ENCODE measurements around the gene ASPG.

The ASPG gene

DNA sequence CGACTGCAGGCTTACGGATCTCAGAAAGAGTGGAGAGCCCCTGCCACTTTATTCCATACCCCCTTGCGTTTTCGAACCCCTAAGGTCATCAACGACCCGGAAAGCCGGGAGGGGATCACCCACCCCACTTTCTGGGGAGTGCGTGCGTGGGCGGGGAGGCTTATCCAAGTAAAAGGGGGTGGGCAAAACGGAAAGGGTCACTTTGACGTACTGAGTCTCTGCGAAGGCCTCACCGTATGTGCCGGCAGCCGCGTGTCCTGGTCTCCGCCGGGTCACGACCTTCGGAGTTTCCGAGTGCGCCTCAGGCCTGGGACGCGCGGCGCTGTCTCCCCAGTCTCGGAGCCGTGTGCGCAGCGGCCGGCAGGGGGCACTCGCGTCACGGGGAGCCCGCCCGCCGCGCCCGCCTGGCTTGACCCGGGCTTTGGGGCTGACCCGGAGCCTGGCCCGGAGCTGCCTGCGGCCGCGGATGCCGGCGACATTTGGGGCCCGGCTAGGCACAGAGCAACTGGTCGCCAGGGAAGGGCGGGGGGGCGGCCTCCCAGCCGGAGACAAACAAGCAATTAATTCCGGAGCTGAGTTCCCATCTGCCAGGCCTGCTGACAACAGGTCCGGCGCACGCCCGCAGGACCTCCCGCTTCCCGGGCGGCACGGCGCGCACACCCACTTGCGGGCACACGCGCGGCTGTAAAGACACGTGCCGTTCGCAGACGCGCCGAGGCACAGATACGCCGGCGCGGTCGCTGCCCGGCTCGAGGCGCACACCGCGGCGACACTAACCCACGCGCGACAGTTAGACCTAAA lies 52.0 kb downstream of the ASPG start:
- TF ChIP-seq, protein P1, sequence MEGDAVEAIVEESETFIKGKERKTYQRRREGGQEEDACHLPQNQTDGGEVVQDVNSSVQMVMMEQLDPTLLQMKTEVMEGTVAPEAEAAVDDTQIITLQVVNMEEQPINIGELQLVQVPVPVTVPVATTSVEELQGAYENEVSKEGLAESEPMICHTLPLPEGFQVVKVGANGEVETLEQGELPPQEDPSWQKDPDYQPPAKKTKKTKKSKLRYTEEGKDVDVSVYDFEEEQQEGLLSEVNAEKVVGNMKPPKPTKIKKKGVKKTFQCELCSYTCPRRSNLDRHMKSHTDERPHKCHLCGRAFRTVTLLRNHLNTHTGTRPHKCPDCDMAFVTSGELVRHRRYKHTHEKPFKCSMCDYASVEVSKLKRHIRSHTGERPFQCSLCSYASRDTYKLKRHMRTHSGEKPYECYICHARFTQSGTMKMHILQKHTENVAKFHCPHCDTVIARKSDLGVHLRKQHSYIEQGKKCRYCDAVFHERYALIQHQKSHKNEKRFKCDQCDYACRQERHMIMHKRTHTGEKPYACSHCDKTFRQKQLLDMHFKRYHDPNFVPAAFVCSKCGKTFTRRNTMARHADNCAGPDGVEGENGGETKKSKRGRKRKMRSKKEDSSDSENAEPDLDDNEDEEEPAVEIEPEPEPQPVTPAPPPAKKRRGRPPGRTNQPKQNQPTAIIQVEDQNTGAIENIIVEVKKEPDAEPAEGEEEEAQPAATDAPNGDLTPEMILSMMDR (IDR thresholded peaks at IDR 0.05; ENCODE audit: insufficient read depth, low read depth, low read length, missing control alignments) = peak; percentile 45

DNA sequence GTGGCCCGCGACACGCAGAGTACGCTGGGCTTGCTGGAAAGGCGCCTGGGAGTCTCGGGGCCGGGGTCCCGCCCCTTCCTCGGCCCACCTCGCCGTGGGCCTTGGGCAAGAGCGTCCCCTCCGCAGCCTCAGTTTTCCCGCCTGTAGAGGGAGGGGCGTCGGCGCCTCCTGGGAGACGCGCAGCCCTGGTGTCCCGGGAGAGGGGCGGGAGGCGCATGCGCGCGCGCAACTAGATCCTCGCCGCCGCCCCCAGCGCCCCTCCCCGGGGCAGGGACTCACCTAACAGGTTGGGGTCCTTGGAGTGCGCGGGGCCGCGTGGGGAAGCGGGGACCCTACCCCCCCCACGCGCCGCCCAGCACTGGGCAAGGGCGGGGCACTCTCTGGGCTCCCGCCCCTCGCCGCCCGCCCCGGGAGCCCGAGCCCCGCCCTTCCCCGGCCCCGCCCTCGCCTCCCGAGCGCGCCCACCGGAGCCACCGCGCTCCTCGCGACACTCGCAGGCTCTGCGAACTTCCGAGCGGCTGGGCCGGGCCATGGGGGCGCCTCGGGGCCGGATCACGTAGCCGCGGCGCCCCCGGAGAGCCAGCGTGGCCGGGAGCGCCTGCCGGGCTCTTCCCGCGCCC lies 52.7 kb downstream of the ASPG start, which contains the start of gene KIF26A:
KIF26A (plus strand) TSS at position 490 of the 620 bp plus-strand sequence. CDS start 136 bp downstream, outside the sequence.
- DNase-seq (ENCODE audit: low read depth) = peak; percentile 6
- TF ChIP-seq, protein P1 (IDR thresholded peaks at IDR 0.05; ENCODE audit: insufficient read depth, low read depth, low read length, missing control alignments) = no peak
- peak within 1 kb of the TSS; percentile 24 for H3K4me3 ChIP-seq (ENCODE audit: low read length)

More for the DNA sequence above, 52.0 kb downstream of the ASPG start:
- DNase-seq (ENCODE audit: low read depth) = peak; percentile 36
- peak overlapping the region; percentile 24 for H3K4me3 ChIP-seq (ENCODE audit: low read length)

DNA sequence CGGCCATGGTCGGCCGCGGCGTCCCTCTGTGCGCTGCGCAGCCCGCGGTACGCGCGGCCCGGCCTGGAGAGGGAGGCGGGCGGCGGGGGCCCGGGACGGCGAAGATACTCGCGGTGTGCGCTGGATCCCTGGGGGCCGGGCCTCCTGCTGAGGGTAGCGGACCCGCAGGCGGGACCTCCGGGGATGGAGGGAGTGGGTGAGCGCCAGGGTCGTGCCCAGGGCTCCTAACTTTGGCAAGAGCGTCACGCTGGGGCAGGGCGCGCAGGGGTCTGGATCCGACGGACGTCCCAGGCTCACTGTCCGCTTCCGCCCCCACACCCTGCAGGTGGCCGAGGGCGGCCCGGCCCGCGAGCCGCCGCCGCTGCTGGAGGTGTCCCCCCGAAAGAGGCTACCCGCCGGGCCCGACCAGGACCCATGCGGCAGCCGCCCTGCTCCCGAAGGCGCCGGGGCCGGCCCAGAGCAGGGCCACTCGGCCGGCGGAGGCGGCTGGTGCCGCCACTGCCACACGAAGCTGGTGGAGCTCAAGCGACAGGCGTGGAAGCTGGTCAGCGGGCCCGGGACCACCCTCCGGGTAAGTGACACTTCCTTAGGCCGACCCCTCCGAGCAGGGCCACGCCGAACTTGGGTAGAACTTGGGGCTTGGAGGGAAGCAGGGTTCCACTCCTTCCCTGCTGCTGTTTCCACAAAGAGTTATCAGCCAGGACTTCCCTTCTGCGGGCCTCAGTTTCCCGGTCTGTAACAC lies 53.4 kb downstream of the ASPG start:
- TF ChIP-seq, protein P1 (IDR thresholded peaks at IDR 0.05; ENCODE audit: insufficient read depth, low read depth, low read length, missing control alignments) = no peak
- H3K4me3 ChIP-seq (ENCODE audit: low read length) = no peak overlapping the region

DNA sequence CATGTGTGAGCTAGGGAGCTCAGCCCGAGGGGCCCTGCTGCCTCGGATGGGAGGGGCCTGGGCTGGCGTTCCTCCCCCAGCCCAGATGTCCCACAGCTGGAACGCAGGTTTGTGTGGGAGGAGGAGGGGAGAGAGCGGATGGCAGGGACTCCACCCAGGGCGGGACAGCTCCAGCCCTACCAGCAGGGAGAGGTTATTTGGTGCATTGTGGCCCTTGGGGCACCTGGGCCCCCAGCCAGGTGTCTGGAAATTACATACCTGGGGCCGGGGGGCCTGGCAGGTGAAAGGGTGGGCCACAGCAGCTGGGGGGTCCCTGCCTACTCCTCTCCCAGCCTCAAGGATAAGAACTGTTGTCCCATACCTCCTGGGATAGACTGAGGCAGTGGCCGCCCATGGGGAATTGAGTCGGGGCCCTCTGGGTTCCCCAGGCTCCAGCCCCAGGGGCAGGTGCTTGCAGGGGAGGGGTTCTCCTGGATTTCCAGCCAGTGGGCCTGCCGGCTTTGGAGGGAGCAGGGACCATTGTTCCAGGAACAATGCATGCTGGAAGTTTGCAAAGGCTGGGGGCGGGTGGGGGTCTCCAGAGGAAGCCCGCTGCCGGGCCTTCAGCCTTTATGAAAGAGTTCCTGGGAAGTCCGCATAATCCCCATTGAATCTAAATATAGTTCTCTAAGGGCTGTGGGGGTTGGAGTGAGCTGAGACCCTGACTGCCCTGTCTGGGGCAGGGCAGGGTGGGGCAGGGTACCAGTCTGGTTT lies 54.1 kb downstream of the ASPG start:
- TF ChIP-seq, protein P1 (IDR thresholded peaks at IDR 0.05; ENCODE audit: insufficient read depth, low read depth, low read length, missing control alignments) = no peak
- no peak overlapping the region for H3K4me3 ChIP-seq (ENCODE audit: low read length)
- no peak for DNase-seq (ENCODE audit: low read depth)

More for the DNA sequence above, 53.4 kb downstream of the ASPG start:
- peak; percentile 2 for DNase-seq (ENCODE audit: low read depth)

DNA sequence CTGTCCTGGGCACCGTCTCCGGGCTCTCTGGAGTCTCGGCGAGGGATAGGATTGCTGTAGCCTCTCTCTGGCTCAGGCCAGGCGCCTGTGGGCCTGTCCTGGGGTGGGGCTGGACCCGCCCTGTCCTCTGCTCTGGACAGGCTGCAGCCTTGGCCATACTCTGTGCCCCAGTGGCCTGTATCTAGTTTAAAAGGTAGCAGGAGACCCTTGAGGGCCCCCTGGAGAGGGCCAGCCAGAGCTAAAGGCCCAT lies 54.6 kb downstream of the ASPG start:
- no peak for DNase-seq (ENCODE audit: low read depth)
- TF ChIP-seq, protein P1 (IDR thresholded peaks at IDR 0.05; ENCODE audit: insufficient read depth, low read depth, low read length, missing control alignments) = no peak

DNA sequence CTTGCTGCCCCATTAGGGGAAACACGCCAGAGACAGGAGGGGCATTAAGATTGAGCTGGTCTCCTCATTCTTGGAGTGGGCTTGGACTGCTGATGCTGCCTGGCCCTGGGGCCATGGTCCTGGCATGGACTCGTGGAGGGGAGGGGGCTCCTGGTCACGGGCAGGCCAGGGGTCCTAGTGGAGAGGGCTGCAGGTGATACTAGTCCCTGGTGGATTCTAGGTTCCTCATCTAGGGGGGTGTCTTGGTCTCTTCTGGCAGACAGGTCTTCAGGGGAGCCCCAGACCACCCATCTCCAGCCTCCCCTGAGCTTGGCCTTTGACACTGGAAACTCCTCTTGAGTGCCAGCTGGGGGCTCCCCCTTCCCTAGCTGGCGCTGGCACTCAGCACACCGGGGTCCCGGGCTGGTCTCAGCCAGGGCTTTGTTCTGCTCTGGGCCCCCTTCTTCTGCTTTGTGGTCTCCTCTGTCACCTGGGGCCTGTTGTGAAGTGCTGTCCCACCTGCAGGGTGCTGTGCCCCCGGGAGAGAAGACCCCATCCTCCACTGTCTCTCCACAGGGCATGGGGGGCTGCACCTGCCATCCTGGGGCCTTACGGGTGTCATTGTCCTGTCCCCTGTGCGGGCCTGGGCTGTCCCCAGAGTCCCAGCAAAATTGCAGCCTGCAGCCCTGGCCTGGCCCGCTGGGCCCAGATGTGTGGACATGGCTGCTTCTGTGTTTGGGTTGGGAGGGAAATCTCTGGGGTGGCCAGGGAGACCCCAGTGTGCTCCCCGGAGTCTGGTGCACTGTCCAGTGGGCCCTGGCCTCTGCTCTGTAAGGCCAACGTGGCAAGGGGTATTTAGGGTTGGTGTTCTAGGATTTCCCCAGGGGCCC lies 55.2 kb downstream of the ASPG start:
- TF ChIP-seq, protein P1 (IDR thresholded peaks at IDR 0.05; ENCODE audit: insufficient read depth, low read depth, low read length, missing control alignments) = no peak
- DNase-seq (ENCODE audit: low read depth) = no peak

More for the DNA sequence above, 54.6 kb downstream of the ASPG start:
- no peak overlapping the region for H3K4me3 ChIP-seq (ENCODE audit: low read length)

More for the DNA sequence above, 55.2 kb downstream of the ASPG start:
- no peak overlapping the region for H3K4me3 ChIP-seq (ENCODE audit: low read length)

Data from epithelial cell of esophagus (primary cell).